Smooth muscle cell of the brain vasculature (primary cell): ENCODE measurements around the gene IL16.
"Not testable (repeated sequence)": the region's sequence is repeated elsewhere in the genome, so short reads cannot be mapped to it uniquely, and the experiment has no call there.

Experiments
- DNase-seq: peaks from one replicate; pipeline ENCODE4 v3.0.0-alpha.2; 2012; ENCODE audit warnings: low read depth, low spot score

Gene IL16

GRCh38 chr15:81336568-81336967 is 139.9 kb downstream of the IL16 start:
- DNase-seq, result no peak

GRCh38 chr15:81337241-81337640 is 140.6 kb downstream of the IL16 start:
- DNase-seq, result no peak

GRCh38 chr15:81337713-81338157 is 141.1 kb downstream of the IL16 start:
- DNase-seq, result no peak

GRCh38 chr15:81338170-81339007 is 141.7 kb downstream of the IL16 start:
- peak; percentile 31 for DNase-seq

- no peak for DNase-seq
These were observed 142.6 kb downstream of the IL16 start for GRCh38 chr15:81339321-81339720.

- no peak for DNase-seq
These were observed 143.2 kb downstream of the IL16 start for GRCh38 chr15:81339851-81340250.

- no peak for DNase-seq
These were observed 144.7 kb downstream of the IL16 start for GRCh38 chr15:81341351-81341750.

GRCh38 chr15:81343371-81343770 is 146.7 kb downstream of the IL16 start:
- DNase-seq, result no peak

GRCh38 chr15:81346611-81347010 is 149.9 kb downstream of the IL16 start:
- no peak for DNase-seq

GRCh38 chr15:81347910-81348309 is 151.2 kb downstream of the IL16 start:
- DNase-seq, result no peak

- not testable (repeated sequence) for DNase-seq
These were observed 152.0 kb downstream of the IL16 start for GRCh38 chr15:81348691-81349090.

- DNase-seq, result no peak
These were observed 152.6 kb downstream of the IL16 start for GRCh38 chr15:81349271-81349670.

GRCh38 chr15:81351651-81352050 is 155.0 kb downstream of the IL16 start:
- no peak for DNase-seq

- DNase-seq, result no peak
These were observed 159.6 kb downstream of the IL16 start for GRCh38 chr15:81356252-81356651.

- no peak for DNase-seq
These were observed 160.6 kb downstream of the IL16 start for GRCh38 chr15:81357180-81357686.

GRCh38 chr15:81358248-81358647 is 161.6 kb downstream of the IL16 start:
- DNase-seq, result no peak

- DNase-seq, result no peak
These were observed 163.8 kb downstream of the IL16 start for GRCh38 chr15:81360491-81360890.

GRCh38 chr15:81361891-81362290 is 165.2 kb downstream of the IL16 start:
- DNase-seq, result no peak

- DNase-seq, result no peak
These were observed 166.1 kb downstream of the IL16 start for GRCh38 chr15:81362790-81363189.

- DNase-seq, result no peak
These were observed 166.6 kb downstream of the IL16 start for GRCh38 chr15:81363276-81363675.
